UCSD-AML1 (cell line): ENCODE measurements around the gene BTNL8.
"Not testable (repeated sequence)": the region's sequence is repeated elsewhere in the genome, so short reads cannot be mapped to it uniquely, and the experiment has no call there.

Experiments
- DNase-seq: peaks from one replicate; lab custom pipeline; 2025; ENCODE audit not compliant: unreplicated experiment; lab: John Stamatoyannopoulos, UW

Gene BTNL8

GRCh38 chr5:180874804-180875582 is 24.0 kb upstream of the BTNL8 start:
- no peak for DNase-seq

- no peak for DNase-seq
These were observed 23.0 kb upstream of the BTNL8 start for GRCh38 chr5:180875860-180876426.

- DNase-seq: not testable (repeated sequence)
These were observed 13.0 kb upstream of the BTNL8 start for GRCh38 chr5:180885845-180886529.

GRCh38 chr5:180889381-180889780 is 9.6 kb upstream of the BTNL8 start:
- no peak for DNase-seq

GRCh38 chr5:180895330-180895729 is 3.6 kb upstream of the BTNL8 start:
- not testable (repeated sequence) for DNase-seq

GRCh38 chr5:180900178-180900577 is 1.2 kb downstream of the BTNL8 start:
- DNase-seq: no peak

- DNase-seq: no peak
These were observed 2.5 kb downstream of the BTNL8 start for GRCh38 chr5:180901319-180902009.

- DNase-seq: no peak
These were observed 9.4 kb downstream of the BTNL8 start for GRCh38 chr5:180908400-180908799.

- DNase-seq: no peak
These were observed 10.2 kb downstream of the BTNL8 start for GRCh38 chr5:180908998-180909731.

- DNase-seq: no peak
These were observed 10.8 kb downstream of the BTNL8 start for GRCh38 chr5:180909782-180910181.

GRCh38 chr5:180910182-180910581 is 11.2 kb downstream of the BTNL8 start:
- DNase-seq: no peak

- DNase-seq: no peak
These were observed 11.8 kb downstream of the BTNL8 start for GRCh38 chr5:180910735-180911134.

GRCh38 chr5:180914646-180915045 is 15.7 kb downstream of the BTNL8 start:
- DNase-seq: no peak

GRCh38 chr5:180915924-180916323 is 17.0 kb downstream of the BTNL8 start:
- no peak for DNase-seq

- no peak for DNase-seq
These were observed 19.4 kb downstream of the BTNL8 start for GRCh38 chr5:180918380-180918779.

- no peak for DNase-seq
These were observed 21.8 kb downstream of the BTNL8 start for GRCh38 chr5:180920710-180921109.

- DNase-seq: no peak
These were observed 24.0 kb downstream of the BTNL8 start for GRCh38 chr5:180922932-180923331.

- no peak for DNase-seq
These were observed 33.7 kb downstream of the BTNL8 start for GRCh38 chr5:180932660-180933059.

GRCh38 chr5:180935203-180935602 is 36.2 kb downstream of the BTNL8 start:
- DNase-seq: no peak

GRCh38 chr5:180938294-180938693 is 39.3 kb downstream of the BTNL8 start:
- DNase-seq: no peak
